Renal pelvis (tissue), 12 donors: ENCODE results near the gene PES1. TPM values are rescaled to one million over a fixed set of nuclear protein-coding genes. Genes with fewer than 3 reads are reported as not detected.
"Not testable (repeated sequence)": the region's sequence is repeated elsewhere in the genome, so short reads cannot be mapped to it uniquely, and the experiment has no call there.

Experiments used
- DNase-seq: peaks from one replicate; pipeline ENCODE4 v3.0.0-alpha.2; 2013
- long read RNA-seq, 16 experiments: transcript quantifications; one replicate each; lab custom pipeline, GENCODE V29; 2026
- polyA plus RNA-seq, 3 donors: library from polyadenylated mRNA; unstranded; fragments of 120-200 nt; gene quantifications; one replicate each; pipeline ENCODE4 v1.2.1, GENCODE V29; 2013; ENCODE audit not compliant: insufficient read length in 3 of 3

PES1 gene
- polyA plus RNA-seq = 10 to 100 TPM; 74.3 to 88.6 (median 81.8) TPM
- long read RNA-seq, donor 1, transcript PES1-202 (15 exons, 2,295 nt) = major isoform, 15 of 16 reads
- long read RNA-seq, donor 1, partial matches to known transcripts = 0 of 16 reads
- long read RNA-seq, donor 1, other reads (novel, unspliced or antisense) = 0 of 16 reads
- long read RNA-seq, donor 2, transcript PES1-202 (15 exons, 2,295 nt) = major isoform, 18 of 20 reads
- long read RNA-seq, donor 2, partial matches to known transcripts = 0 of 20 reads
- long read RNA-seq, donor 2, other reads (novel, unspliced or antisense) = 0 of 20 reads
- long read RNA-seq, donor 3, transcript PES1-202 (15 exons, 2,295 nt) = major isoform, 13 of 17 reads
- long read RNA-seq, donor 3, partial matches to known transcripts = 0 of 17 reads
- long read RNA-seq, donor 3, other reads (novel, unspliced or antisense) = 0 of 17 reads
- long read RNA-seq, donor 4, transcript PES1-202 (15 exons, 2,295 nt) = major isoform, 13 of 104 reads
- long read RNA-seq, donor 4, partial matches to known transcripts = 62 of 104 reads
- long read RNA-seq, donor 4, other reads (novel, unspliced or antisense) = 22 of 104 reads
- long read RNA-seq, donor 5, transcript PES1-202 (15 exons, 2,295 nt) = major isoform, 7 of 12 reads
- long read RNA-seq, donor 5, partial matches to known transcripts = 0 of 12 reads
- long read RNA-seq, donor 5, other reads (novel, unspliced or antisense) = 0 of 12 reads
- long read RNA-seq, donor 6, transcript PES1-202 (15 exons, 2,295 nt) = major isoform, 18 of 90 reads
- long read RNA-seq, donor 6, partial matches to known transcripts = 42 of 90 reads
- long read RNA-seq, donor 6, other reads (novel, unspliced or antisense) = 26 of 90 reads
- long read RNA-seq, donor 7, transcript PES1-202 (15 exons, 2,295 nt) = major isoform, 14 of 29 reads
- long read RNA-seq, donor 7, partial matches to known transcripts = 7 of 29 reads
- long read RNA-seq, donor 7, other reads (novel, unspliced or antisense) = 5 of 29 reads
- long read RNA-seq, donor 8, partial matches to known transcripts = 0 of 5 reads
- long read RNA-seq, donor 8, other reads (novel, unspliced or antisense) = 0 of 5 reads
- long read RNA-seq, donor 9, transcript PES1-202 (15 exons, 2,295 nt) = major isoform, 18 of 25 reads
- long read RNA-seq, donor 9, partial matches to known transcripts = 0 of 25 reads
- long read RNA-seq, donor 9, other reads (novel, unspliced or antisense) = 0 of 25 reads
- long read RNA-seq, donor 10, transcript PES1-202 (15 exons, 2,295 nt) = major isoform, 8 of 73 reads
- long read RNA-seq, donor 10, partial matches to known transcripts = 44 of 73 reads
- long read RNA-seq, donor 10, other reads (novel, unspliced or antisense) = 15 of 73 reads
- long read RNA-seq, donor 11, transcript PES1-202 (15 exons, 2,295 nt) = major isoform, 9 of 13 reads
- long read RNA-seq, donor 11, partial matches to known transcripts = 0 of 13 reads
- long read RNA-seq, donor 11, other reads (novel, unspliced or antisense) = 0 of 13 reads
- long read RNA-seq, donor 12, transcript PES1-202 (15 exons, 2,295 nt) = major isoform, 14 of 75 reads
- long read RNA-seq, donor 12, partial matches to known transcripts = 31 of 75 reads
- long read RNA-seq, donor 12, other reads (novel, unspliced or antisense) = 27 of 75 reads
- long read RNA-seq, donor 13, partial matches to known transcripts = 24 of 37 reads
- long read RNA-seq, donor 13, other reads (novel, unspliced or antisense) = 8 of 37 reads
- long read RNA-seq, donor 14, transcript PES1-202 (15 exons, 2,295 nt) = major isoform, 10 of 15 reads
- long read RNA-seq, donor 14, partial matches to known transcripts = 0 of 15 reads
- long read RNA-seq, donor 14, other reads (novel, unspliced or antisense) = 0 of 15 reads
- long read RNA-seq, donor 15, transcript PES1-202 (15 exons, 2,295 nt) = major isoform, 13 of 145 reads
- long read RNA-seq, donor 15, partial matches to known transcripts = 97 of 145 reads
- long read RNA-seq, donor 15, other reads (novel, unspliced or antisense) = 32 of 145 reads
- long read RNA-seq, donor 16, transcript PES1-202 (15 exons, 2,295 nt) = major isoform, 14 of 29 reads
- long read RNA-seq, donor 16, partial matches to known transcripts = 7 of 29 reads
- long read RNA-seq, donor 16, other reads (novel, unspliced or antisense) = 0 of 29 reads

DNA sequence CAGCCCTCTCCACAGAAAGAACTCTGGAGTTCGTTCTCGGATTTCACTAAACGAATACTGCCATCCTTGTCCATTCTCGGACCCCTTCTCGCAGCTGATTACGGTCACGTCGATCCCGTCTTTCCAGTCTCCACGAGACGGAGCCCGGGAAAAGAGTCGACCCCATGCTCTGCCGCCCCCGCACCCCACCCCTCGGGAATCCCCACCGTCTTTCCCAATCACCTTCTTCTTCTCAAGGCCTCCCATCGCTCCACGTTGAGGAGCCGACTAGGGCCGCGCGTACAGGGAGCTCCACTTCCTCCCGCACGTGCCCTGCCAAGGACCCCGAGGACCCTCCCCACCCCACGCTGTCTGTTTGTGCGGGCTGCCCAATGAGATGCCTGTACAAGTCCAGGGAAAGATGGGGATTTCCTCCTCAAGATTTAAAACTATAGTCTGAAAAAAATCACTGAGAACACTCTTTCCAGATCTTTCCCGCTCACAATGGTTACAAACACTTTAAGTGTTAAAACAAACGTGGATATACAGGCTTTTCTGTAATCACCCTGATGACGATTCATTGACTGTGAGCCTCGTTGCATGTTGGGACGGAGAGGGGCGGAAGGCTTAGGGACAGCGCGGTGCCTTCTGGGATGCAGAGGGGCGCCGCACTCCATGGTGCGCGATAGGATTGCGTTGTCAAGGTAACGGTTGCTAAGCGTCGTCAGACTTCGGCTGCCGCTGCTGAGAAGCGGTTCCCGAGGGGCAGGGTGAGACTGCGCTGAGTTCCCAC is at the start of gene PES1:
Gene PES1, minus strand, starts transcription at position 323 of the 772 bp plus-strand sequence. Its CDS starts 77 bp downstream, at position 246.
- peak; percentile 98 for DNase-seq

DNA sequence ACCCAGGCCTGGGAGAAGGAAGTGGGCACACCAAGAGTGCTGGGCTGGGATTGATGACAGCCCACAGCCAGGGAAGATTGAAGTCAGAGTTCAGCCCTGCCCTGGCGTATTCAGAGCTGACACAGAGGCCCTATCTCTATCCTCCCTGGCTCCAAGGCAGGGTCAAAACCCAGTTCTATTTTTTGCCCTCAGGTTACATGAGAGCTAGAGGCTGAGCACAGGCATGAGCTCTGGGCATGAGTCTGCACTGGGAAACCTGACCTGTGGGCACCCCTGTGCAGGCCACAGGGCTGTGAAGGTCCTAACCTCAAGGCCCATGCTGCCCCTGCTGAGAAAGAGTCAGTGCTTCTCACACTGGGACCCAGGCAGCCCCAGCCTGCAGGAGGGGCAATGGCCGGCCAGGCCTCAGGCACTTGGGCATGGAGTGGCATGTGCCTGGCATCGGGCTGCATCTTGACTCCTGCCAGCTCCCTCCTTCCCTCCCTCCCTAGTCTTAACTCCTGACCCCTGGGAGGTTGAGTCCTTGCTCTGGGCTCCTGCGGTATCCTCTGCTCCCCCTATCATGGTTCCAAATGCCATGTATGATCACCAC is 49.2 kb upstream of the PES1 start:
- DNase-seq = no peak

DNA sequence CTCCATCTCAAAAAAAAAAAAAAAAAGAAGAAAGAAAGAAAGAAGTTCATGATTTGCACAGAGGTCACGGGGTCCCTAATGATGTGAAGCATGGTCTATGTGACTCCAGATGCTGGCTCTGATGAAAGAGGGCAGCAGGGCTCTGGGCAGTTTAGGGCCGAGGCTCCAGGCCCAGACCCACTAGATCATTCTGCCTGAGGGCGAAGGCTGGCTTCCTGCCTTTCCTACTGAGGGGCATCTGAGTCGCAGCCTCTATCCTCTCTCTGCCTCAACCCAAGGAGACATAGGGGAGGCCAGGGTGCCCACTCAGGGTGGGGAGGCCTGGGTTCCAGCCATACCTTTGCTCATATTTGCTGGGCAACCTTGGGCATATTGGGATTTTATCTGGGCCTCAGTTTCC is 48.7 kb upstream of the PES1 start:
- no peak for DNase-seq

- no peak for DNase-seq
These were observed 46.0 kb upstream of the PES1 start for GRCh38 chr22:30637701-30638114.

DNA sequence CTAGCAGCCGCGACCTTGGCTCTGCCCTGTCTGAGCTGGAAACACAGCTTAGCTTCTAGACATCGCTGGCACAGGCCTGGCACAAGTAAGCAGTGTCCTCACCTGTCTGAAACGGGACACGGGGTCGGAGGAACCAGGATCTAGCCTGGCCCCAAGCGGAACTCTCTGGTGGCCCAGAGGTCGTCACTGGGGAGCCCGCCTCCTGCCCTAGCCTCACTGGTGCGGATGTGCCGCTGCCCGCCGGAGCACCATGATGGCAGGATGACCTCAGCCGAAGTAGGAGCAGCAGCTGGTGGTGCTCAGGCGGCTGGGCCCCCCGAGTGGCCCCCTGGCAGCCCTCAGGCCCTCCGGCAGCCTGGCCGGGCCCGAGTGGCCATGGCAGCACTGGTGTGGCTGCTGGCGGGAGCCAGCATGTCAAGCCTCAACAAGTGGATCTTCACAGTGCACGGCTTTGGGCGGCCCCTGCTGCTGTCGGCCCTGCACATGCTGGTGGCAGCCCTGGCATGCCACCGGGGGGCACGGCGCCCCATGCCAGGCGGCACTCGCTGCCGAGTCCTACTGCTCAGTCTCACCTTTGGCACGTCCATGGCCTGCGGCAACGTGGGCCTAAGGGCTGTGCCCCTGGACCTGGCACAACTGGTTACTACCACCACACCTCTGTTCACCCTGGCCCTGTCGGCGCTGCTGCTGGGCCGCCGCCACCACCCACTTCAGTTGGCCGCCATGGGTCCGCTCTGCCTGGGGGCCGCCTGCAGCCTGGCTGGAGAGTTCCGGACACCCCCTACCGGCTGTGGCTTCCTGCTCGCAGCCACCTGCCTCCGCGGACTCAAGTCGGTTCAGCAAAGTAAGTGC is 44.7 kb upstream of the PES1 start:
- DNase-seq = no peak

DNA sequence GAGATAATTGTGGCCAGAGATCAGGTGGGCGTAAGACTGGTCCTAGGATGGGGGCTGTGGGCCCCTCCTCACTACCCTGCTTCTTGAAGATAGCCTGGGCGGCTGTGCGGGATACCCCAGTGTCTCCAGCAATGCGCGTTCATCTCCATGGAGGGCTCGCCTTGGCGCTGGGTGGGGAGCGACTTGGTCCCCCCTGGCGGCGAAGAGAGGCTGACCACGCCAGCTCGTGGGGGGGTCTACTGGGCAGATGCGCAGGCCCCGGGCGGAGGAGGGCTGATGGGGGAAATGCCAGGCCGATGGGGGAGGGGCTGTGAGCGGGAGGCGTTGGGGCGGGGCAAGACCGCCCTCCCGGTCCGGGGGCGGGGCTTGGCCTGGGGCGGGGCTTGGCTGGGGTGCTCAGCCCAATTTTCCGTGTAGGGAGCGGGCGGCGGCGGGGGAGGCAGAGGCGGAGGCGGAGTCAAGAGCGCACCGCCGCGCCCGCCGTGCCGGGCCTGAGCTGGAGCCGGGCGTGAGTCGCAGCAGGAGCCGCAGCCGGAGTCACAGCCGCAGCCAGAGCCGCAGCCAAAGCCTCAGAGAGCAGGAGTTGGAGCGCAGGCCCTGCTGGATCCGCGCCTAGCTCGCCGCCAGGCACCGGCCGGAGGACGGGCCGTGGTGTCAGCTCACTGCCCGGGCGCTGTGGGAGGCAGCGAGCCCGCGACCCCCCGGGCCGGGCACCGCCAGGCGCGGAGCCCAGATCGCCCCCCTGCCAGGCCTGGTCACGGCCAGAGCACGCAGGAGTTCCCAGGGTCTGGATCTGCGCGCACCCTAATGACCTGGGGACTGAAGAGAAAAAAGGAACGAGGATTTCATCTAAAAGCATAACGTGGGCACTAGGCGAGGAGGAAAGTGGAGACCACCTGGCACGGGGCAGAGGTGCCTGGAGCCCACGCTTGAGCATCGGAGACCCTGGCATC is 43.8 kb upstream of the PES1 start, which contains the start of gene SLC35E4:
Gene SLC35E4, plus strand, starts transcription at position 509 of the 953 bp plus-strand sequence. CDS start 670 bp downstream, outside the sequence.
- peak; percentile 80 for DNase-seq

DNA sequence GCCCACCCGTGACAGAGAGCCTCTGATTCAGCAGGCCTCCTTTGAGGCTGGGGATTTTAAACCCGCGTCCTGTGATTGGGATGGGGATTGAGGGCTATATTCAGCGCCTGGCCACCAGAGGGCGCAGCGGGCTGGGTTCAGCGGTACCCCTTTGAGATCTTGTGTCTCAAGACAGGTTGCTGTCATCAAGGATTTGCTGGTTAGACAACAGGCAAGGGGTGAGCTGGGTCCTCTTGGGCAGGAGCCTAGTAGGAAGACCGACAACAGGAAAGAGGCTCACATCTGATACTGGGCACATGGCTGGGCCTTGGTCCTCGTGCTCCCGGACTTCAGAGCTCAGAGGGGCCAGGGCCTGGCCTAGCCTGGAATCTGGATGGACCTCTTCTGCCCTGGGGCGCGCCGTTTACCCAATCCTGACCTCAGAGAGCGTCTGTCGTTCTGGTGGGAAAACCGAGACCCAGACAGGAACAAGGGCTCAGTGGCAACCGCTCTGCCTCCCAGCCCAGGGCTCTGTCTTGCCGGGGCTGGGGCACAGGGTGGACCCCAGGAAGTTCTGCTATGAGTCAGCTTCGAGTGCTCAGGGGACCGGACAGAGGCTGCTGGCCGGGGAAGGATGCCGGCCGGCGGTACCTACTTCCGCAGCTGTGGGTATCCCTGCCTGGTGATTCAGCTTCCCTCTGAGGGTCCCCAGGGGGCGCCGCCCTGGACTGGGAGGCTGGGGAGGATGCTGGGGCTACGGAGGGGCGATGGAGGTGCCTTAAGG is 42.9 kb upstream of the PES1 start:
- peak; percentile 67 for DNase-seq

DNA sequence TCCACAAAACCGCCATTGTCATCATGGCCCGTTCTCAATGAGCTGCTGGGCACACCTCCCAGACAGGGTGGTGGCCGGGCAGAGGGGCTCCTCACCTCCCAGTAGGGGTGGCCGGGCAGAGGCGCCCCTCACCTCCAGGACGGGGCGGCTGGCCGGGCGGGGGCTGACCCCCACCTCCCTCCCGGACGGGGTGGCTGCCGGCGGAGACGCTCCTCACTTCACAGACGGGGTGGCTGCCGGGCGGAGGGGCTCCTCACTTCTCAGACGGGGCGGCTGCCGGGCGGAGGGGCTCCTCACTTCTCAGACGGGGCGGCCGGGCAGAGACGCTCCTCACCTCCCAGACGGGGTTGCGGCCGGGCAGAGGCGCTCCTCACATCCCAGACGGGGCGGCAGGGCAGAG is 39.8 kb upstream of the PES1 start:
- DNase-seq = not testable (repeated sequence)

- DNase-seq = no peak
These were observed 36.8 kb upstream of the PES1 start for GRCh38 chr22:30628491-30628890.

GRCh38 chr22:30627471-30627870 is 35.8 kb upstream of the PES1 start:
- DNase-seq = no peak

GRCh38 chr22:30626413-30626812 is 34.7 kb upstream of the PES1 start:
- no peak for DNase-seq

DNA sequence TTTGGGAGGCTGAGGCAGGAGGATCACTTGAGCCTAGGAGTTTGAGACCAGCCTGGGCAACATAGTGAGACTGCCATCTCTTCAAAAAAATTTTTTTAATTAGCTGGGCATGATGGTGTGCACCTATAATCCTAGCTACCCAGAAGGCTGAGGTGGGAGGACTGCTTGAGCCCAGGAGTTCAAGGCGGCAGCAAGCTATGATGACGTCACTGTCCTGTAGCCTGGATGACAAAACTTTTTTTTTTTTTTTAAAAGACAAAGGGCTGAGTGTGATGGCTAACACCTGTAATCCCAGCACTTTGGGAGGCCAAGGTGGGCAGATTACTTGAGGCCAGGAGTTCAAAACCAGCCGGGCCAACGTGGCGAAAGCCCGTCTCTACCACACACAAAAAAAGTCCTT is 28.2 kb upstream of the PES1 start:
- not testable (repeated sequence) for DNase-seq

- DNase-seq = no peak
These were observed 26.1 kb upstream of the PES1 start for GRCh38 chr22:30617819-30618218.

GRCh38 chr22:30615543-30615954 is 23.8 kb upstream of the PES1 start:
- no peak for DNase-seq

DNA sequence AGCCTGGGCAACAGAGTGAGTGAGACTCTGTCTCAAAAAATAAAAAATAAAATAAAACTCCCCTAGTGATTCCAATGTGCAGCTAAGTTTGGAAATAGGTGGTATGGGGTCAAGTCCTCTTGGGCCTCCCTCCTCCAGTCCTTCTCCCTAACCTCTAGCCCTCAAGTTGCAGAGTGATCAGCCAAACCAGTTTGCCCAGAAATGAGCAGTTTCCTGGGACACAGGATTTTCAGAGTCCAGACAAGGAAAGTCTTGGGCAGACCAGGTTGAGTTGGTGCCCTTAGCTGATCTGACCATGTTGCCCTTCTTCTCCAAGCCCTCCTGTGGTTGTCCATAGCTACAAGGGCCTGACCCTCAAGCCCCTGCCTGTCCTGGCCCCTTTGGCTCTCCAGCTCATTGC is 23.2 kb upstream of the PES1 start:
- no peak for DNase-seq

DNA sequence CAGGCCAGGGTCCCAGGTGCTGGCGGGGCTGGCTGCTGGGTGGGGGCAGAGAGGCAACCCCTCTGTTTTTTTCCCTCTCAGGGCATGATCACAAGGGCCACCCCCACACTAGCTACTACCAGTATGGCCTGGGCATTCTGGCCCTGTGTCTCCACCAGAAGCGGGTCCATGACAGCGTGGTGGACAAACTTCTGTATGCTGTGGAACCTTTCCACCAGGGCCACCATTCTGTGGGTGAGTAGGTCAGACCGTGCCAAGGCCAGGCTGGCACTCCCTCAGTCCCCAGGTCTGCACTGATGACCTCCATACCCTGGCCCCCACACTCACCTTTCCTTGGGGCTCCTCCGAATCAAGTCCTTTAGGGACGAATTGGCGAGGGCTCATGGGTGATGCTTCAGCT is 22.6 kb upstream of the PES1 start:
- DNase-seq = no peak
